HS-27A (cell line): ENCODE results near the gene KIAA1958.
A peak's percentile ranks its signal among the peaks of the same experiment; 100 is the strongest.

Source experiments
- DNase-seq: peaks from one replicate; pipeline ENCODE4 v3.0.0-alpha.2; 2012; ENCODE audit warnings: low read depth, missing footprints

The KIAA1958 gene, protein sequence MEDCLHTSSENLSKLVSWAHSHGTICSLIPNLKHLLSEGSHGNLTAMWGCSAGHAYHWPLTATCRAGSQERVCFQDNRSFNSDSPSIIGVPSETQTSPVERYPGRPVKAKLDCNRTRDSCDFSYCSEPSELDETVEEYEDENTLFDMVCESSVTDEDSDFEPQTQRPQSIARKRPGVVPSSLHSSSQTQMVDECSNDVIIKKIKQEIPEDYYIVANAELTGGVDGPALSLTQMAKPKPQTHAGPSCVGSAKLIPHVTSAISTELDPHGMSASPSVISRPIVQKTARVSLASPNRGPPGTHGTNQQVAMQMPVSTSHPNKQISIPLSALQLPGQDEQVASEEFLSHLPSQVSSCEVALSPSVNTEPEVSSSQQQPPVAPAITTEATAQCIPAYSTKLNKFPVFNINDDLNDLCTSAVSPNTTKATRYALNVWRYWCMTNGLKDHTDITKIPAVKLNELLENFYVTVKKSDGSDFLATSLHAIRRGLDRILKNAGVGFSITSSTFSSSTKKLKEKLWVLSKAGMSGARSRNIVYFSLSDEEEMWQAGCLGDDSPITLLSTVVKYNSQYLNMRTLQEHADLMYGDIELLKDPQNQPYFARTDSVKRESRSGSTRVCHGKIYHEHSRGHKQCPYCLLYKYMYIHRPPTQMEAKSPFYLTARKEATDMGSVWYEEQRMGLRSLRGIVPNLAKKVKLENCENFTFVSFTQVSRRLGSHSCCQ

DNA sequence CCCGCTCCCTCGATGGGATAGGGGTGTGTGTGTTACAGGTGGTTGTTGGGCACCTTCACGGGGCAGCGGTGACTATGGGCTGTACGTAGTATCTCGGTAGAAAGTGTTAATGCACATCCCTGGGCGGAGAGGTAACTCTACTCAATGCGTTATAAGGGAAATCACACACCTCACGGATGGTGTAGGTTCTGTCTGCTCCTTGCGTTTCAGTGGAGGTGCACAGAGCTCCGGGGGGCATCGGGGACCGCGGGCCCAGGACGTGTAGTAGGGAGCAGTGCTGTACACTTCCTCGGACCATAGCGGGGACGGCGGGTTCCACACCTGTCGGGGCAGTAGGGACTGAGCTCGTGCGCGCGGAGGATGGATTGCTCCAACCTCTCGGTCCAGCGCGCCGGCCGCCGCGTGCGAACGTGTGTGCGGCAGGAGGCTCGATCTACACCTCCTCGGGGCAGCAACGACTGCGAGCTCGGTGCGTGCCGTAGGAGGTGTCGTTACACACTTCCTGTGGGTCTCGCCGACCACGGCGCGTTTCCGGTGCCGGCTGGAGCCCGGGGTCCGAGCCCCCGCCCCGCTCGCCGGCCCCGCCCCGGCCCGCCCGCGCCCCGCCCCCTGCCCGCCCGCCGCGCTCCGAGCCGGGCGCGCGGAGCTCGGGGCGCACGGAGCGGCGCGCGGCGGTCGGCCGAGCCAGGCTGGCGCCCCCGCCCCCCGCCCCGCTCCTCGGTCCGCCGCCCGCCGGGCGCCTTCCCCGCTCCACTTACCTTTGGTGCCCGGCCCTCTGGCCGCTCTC lies at the start of gene KIAA1958:
Gene KIAA1958, plus strand, starts transcription at position 607 of the 787 bp plus-strand sequence. CDS start 87,254 bp downstream, outside the sequence.
- peak; percentile 42 for DNase-seq

DNA sequence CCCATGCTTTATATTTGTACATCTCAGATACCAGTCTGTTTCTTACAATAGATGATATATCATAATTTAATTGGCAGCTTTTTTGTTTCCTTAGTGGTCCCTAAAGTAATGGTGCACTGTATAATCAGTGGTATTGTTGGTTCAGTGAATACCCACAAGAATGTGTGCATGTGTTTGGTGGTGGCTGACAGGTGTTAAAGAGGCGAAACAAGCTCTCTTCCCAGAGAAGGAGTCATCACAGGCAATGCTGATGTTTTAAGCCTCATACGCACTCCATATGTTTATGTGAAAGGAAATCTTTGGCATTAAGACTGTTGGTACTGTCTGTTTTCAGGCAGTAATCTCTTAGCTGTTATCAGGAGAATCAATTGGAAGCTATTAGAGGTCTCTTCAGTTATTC lies 49.2 kb upstream of the KIAA1958 start:
- no peak for DNase-seq

DNA sequence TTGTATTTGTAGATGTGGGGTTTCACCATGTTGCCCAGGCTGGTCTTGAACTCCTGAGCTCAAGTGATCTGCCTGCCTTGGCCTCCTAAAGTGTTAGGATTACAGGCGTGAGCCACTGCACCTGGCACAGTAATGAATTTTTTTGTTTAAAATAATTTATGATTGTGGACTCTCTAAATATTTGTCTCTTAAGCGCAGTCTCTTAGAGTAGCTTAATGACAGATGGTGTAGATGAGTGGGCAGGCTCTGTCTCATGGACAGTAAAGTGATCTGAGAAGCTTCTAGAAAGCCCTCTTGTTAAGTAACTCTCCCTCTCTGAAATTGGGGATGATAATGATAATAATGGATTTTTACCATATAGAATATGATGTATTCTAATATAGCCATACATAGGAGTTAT lies 47.5 kb upstream of the KIAA1958 start:
- DNase-seq, result no peak

DNA sequence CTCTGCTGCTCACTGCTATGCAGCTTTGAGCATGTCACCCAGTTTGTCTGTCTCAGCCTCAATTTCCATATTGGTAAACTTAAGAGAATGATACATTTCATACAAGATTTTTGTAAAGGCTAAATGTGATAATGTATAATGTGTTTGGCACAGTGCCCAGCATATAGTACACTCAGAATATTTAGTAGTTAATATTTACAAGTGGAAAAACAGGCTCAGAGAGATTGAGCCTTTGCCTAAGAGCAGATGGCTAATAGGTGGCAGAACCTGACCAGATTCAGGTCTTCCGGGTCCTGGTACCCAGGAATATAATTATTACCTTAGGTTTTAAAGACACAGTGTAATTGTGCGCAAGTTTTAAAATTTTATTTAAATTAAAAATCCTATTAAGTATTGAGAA lies 46.8 kb upstream of the KIAA1958 start:
- no peak for DNase-seq

DNA sequence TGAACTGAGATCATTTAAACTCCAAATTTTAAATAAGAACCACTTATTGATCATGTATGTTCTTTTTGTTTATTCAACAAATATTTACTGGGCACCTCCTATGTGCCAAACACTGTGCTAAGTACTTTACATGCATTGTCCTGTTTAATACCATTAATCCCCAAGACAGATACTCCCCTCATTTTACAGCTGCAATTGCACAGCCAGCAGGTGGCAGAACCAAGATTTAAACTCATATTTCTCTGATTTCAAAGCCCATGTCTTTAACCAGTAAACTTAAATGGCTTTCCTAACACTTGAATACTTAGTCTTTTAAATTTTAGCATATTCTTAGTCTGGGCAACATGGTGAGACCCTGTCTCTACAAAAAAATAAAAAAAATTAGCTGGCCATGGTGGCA lies 43.4 kb upstream of the KIAA1958 start:
- peak; percentile 7 for DNase-seq

DNA sequence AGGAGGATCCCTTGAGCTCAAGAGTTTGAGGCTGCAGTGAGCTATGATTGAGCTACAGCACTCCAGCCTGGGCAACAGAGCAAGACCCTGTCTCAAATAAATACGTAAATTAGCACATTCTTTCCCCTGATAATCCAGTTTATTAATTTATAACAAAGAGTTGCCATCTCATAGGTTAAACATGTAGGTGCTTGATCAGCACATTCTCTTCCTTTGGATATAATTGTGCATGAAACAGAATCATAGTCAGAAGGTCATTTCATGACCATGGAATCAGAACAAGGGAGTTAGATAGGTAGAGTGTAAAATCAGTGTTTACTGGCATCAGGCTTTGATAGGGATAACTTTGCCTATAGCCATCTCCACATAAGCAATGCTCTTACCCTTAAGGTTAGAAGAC lies 43.0 kb upstream of the KIAA1958 start:
- DNase-seq, result no peak

DNA sequence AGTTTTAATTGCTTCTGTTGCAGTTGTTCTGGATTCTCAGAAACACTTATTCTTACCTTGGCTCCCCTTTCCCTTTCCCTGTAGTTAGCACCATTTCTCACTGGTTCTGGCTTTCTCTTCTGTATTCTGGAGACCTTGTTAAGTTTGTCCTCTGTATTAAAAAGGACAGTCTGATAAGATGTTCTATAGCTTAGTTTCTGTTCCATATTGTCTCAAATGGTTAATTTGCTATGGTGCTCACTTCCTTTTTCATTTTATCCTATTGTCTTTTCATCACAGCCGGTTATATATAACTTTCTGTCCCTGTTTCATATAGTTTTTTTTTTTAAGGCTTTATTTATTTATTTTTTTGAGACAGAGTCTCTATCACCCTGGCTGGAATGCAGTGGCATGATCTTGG lies 41.4 kb upstream of the KIAA1958 start:
- DNase-seq, result no peak

DNA sequence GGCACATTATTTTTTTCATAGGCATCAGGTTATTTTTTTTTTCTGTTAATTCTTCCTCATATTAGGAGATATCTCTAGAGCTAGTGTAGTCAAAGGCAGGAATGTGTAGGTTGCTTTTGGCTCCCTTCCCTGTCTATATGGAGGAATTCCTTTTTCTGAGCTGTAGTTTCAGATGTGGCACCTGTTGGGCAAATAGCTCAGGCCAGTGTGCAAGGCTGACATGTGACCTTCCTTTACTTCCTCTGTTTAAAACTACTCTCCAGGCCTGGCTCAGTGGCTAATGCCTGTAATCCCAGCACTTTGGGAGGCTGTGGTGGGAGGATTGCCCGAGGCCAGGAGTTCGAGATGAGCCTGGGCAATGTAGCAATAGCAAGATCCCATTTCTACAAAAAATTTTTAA lies 40.5 kb upstream of the KIAA1958 start:
- no peak for DNase-seq

DNA sequence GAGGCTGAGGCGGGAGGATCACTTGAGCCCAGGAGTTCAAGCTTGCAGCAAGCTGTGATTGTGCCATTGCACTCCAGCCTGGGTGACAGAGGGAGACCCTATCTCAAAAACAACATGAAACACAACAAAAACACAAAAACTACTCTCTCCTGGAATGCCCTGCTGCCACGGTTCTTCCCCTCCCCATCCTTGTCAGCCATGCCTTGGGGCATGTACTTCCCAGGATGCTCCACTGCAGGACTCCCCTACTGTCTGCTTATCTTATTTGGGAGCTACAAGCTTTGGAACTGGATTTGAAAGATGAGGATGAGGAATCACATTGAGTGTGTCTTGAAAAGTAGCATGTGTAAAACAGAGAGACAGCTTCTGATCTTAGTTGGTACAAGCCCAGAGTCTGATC lies 40.1 kb upstream of the KIAA1958 start:
- DNase-seq, result no peak

DNA sequence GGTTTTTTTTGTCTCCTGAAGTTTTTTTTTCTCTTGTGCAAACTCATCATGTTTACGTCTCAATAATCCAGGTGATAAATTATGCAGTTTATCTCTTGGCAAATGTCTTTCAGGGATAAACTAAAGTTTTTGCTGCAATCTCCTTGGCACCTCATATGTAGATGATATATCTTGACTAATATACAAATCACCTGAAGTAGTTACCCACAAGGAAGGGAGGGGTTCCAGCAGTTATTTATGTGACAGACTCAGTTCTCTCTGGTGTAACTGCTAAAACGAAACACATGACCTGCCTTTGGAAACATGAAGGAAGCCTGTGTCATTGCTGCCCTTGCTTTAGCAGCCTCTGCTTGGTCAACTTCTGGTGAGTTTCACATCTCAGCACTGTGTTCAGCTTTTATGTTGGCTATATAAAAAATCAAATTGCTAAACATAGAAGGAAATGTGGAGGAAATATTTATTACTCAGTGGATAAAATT lies 39.3 kb upstream of the KIAA1958 start:
- no peak for DNase-seq

DNA sequence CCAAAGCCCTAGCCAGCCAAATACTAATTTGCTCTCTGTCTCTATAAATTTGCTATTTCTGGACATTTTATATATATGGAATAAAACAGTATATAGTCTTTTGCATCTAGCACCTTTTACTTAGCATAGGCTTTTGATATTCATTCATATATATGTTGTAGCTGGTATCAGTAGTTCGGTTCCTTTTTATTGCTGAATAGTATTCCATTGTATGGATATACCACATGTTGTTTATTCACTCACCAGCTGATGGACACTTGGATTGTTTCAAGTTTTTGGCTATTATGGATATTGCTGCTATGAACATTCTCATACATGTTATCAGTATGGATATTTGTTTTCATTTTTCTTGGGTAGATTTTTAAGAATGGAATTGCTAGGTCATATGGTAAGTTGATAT lies 23.8 kb upstream of the KIAA1958 start:
- DNase-seq, result no peak

DNA sequence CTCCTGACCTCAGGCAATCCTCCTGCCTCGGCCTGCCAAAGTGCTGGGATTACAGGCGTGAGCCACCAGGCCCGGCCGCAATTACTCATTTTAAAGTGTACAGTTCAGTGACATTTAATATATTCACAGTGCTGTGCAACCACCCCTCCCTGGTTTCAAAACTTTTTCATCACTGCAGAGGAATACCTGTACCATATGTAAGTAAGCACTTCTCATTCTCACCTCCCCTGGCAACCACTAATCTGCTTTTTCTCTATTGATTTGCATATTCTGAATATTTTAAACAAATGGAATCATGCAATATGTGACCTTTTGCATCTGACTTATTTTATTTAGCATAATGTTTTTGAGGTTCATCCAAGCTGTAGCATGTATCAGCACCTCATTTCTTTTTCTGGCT lies 21.3 kb upstream of the KIAA1958 start:
- no peak for DNase-seq

DNA sequence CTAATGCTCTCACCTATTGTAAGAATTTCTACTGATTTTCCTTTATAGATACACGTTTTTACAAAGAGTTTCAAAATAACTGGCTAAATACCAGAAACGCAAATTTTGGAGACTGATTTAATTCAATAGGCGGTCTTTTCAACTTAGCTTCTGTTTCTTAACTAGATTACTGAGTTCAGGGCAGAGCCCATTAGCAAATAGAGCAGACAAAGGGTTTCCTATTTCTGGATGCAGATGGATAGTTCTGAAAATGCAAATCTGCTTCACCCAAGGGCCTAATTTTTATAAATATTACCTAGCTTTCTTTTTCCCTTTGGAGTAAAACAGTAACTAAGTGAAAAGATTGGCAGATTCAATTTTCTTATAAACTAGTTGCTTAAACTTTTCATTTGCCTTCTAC lies 13.6 kb upstream of the KIAA1958 start:
- no peak for DNase-seq

DNA sequence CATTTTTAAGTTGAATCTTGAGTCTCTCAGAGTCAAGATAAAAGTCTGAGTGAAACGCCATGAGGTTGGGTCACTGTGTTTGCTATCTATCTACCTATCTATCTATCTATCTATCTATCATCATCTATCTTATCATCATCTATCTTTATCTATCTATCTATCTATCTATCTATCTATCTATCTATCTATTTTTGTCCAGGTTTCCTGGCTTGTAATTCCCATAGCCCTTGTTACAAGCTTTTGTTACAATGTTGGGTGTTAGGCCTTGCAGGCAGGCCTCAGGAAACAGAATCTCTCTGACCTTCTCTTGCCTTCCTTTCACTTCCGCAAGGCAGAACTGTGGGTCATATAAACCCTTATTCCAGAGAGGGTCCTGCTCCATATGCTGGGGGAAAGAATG lies 12.6 kb upstream of the KIAA1958 start:
- DNase-seq, result no peak

DNA sequence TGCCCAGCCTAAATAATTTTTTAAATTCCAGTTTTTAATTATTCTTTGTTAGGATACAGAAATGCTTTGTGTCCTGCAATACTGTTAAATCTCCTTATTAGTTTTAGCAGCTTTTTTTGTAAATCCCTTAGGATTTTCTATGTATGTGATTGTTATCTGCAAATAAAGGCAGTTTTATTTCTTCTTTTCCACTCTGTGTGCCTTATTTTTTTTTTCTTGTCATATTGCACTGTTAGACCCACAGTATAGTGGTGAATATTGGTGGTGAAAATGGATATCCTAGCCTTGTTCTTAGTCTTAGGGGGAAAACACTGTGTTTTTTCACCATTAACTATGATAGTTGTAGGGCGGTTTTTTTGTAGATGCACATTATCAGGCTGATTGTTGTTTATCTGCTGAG lies 11.3 kb upstream of the KIAA1958 start:
- no peak for DNase-seq

DNA sequence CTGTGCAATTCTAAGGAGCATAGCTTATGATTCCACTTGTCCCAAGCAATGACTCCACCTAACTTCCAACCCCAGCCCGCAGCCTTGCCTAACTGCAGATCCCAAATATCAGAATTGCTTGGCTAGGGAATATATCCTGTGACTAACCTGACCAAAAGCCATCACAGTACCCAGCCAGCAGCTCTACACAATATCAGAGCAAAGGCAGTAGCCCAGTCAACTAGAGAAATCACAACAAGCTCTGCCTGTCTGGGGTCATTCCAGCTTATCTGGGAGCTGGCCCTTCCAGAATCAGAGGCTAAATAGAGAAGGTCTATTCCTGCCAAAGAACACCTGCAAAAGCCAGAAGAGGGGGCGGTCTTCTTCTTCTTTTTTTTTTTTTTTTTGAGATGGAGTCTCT lies 9.3 kb upstream of the KIAA1958 start:
- no peak for DNase-seq

DNA sequence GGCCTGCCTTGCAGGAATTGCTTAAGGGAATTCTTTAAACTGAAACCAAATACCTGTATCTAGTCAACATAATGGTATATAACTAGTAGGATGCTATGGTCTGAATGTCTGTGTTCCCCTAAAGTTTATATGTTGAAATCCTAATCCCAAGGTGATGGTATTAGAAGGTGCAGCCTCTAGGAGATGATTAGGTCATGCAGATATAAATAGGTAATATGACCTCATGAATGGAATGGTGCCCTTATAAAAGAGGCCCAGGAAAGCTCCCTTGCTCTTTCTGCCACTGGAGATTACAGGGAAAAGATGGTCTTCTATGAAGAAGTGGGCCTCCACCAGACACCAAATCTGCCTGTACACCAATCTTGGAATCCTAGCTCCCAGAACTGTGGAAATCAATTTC lies 7.4 kb upstream of the KIAA1958 start:
- no peak for DNase-seq

DNA sequence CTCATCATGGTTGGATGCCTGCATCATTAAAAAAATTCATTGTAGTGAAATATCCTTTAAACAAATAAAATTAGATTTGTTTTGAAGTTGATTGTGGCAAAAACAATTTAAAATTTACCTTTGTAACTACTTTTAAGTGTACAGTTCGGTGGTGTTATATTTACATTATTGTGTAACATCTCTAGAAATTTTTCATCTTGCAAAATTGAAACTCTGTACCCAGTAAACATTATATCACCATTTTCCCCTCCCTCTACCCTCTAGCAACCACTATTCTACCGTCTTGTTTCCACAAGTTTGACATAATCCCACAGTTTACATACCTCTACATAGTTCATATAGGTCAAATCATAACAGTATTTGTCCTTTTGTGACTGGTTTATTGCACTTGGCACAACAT lies 2.0 kb upstream of the KIAA1958 start:
- no peak for DNase-seq

DNA sequence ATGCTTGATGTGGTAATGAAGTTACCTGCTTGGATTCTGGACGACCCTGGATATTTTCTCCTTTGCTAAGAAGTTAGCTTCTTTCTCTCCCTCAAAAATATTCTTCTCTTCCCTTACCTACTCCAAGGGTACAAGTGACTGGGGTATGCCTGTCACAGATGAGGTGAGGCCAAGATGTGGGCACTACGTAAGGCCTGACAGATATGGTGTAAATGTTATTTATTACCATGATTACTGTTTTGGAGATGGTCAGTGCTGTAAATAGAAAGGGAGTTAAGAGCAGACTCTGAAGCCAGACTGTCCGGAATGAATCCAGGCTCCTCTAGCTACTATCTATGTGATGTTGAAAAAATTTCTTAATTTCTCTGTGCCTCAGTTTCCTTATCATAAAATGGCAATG lies 1.1 kb upstream of the KIAA1958 start:
- no peak for DNase-seq

DNA sequence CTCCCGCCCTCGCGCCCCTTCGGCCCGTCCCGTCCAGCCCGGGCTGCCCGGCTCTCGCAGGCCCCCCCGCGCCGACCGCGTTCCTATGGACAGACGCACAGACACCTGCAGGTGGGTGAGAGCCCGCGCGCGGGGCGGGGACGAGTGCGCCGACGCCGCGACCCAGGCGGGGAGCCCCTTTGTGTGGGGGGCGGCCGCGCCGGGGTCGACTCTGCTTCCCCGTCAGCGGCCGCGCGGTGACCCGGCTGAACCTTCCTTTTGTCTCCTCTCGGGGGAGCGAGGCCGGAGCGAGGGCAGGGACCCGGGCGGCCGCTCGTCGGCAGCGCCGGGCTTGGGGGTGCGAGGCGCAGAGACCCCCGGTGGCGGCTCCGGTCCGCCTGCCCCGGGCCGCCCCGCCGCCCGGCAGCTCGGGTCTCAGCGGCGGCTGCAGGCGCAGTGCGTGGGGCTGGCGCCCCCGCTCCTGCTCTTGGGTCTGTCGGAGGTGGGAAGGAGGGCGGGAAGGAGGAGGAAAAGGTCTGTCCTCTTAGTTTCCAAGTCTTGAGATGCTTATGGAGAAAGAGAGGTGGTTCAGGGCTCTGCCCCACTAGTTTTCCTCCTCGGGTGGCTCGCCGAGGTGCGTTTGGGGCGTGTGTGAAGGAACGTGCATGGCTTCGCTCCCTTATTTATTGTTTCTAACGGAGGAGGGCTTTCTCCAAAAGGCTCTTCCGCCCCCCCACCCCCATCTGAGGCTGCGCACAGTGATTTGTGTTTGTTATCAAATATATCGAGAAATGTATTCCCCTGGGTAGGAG lies 576 bp downstream of the KIAA1958 start:
- DNase-seq, result peak; percentile 35

DNA sequence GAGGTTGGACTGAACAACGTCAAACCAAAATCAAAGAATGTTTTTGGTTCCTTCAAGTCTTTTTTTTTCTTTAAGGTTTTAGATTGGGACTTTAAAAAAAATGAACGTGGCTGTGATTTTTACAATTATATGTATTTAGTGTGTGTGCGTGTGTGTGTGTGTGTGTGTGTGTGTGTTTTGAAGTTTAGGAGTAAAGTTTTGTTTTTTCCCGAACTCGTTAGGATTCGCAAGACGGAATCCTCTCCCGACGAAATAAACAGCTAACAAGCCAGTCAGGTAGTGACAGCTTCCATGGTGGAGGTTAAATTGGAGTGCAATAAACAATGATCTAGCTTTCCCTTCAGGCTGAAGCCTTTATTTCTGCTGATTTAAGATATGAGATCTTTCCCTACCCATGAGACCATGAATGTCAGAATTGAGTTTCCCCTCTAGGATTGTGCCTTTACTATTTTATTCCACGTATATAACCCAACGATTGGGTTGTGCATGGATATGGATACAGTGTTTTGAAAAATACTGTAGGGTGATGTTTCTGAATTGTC lies 1.2 kb downstream of the KIAA1958 start:
- DNase-seq, result no peak
